Right atrium auricular region (tissue), 2 donors: ENCODE measurements around the gene ATF7IP. TPM values are rescaled to one million over a fixed set of nuclear protein-coding genes. Genes with fewer than 3 reads are reported as not detected.

ENCODE experiments used
- DNase-seq: peaks from one replicate; pipeline ENCODE4 v3.0.0-alpha.2; 2019; ENCODE audit warnings: low spot score
- H3K27ac ChIP-seq, 2 donors: fragments of 200-600 bp; sonication (generic); 1 replicate in 1 of 2; 2 replicates in 1 of 2; pipeline ENCODE4 v1.5.1; 2016 to 2019
- H3K27me3 ChIP-seq, 2 donors: fragments of 200-600 bp; sonication (generic); one replicate each; pipeline versions ENCODE4 v1.5.1 to v1.6.0; 2017 to 2019
- H3K36me3 ChIP-seq: fragments of 200-600 bp; sonication (generic); one replicate; pipeline ENCODE4 v1.5.1; 2016
- H3K4me1 ChIP-seq, 2 donors: fragments of 200-600 bp; sonication (generic); one replicate each; pipeline versions ENCODE4 v1.5.1 to v1.6.0; 2017 to 2019
- H3K4me3 ChIP-seq, 2 donors: fragments of 200-600 bp; sonication (generic); 1 replicate in 1 of 2; 2 replicates in 1 of 2; pipeline ENCODE4 v1.5.1; 2017 to 2019; ENCODE audit warnings: mild to moderate bottlenecking in 1 of 2, moderate library complexity in 1 of 2
- H3K9me3 ChIP-seq, 2 donors: fragments of 200-600 bp; sonication (generic); one replicate each; pipeline ENCODE4 v1.5.1; 2019
- CTCF ChIP-seq, 2 donors: fragments of 200-600 bp; sonication (generic); IDR thresholded peaks; one replicate each; pipeline ENCODE4 v1.5.1; 2019; ENCODE audit warnings: antibody characterized with exemption in 2 of 2
- total RNA-seq, 2 donors: library from RNA; depleted of rRNA; stranded (reverse); fragments of >200 nt; gene quantifications; one replicate each; pipeline ENCODE4 v1.1.0, GENCODE V29; 2016

ATF7IP gene
- total RNA-seq, 2 donors from 2014 or later: 33.1 to 39.7 TPM

- Histone ChIP-seq H3K9me3 (no peaks in the 10 kb centered on the region), H3K27me3 (no peaks in the 10 kb centered on the region), H3K4me3 (no peak overlapping the region), H3K27ac (peak overlapping the region; percentile 58 to 67), H3K4me1 (peaks cover 0 to 23% of the 10 kb centered on the region in 2 donors), H3K36me3 (peaks cover 29% of the 10 kb centered on the region)
- DNase-seq: no peak
- TF ChIP-seq CTCF (IDR thresholded peaks at IDR 0.05): no peak
Measured at GRCh38 chr12:14442221-14442881, 76.9 kb downstream of the ATF7IP start.

DNA sequence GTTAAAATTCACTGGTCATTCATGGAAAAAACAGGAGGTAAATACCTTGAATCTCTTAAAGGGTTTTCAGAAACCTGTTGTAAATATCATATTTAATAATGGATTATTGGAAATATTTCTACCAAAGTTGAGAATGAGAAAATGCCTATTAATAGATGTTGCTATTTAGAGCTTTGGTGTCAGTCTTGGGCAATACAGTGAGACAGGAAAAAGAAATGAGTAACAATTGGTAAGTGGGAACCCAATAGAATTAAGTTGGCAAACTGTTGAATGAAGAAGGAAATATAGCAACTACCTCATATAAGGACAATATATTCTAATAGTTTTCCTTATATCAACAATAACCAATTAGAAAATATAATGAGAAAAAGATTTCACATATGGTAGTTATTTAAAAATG lies 78.0 kb downstream of the ATF7IP start:
- peaks cover 34% of the 10 kb centered on the region for H3K36me3 ChIP-seq
- TF ChIP-seq CTCF (IDR thresholded peaks at IDR 0.05): no peak
- no peak overlapping the region for H3K4me3 ChIP-seq
- peaks cover 0 to 23% of the 10 kb centered on the region in 2 donors for H3K4me1 ChIP-seq
- peak overlapping the region; percentile 58 to 67 for H3K27ac ChIP-seq
- DNase-seq: no peak
- H3K27me3 ChIP-seq: no peaks in the 10 kb centered on the region
- no peaks in the 10 kb centered on the region for H3K9me3 ChIP-seq

DNA sequence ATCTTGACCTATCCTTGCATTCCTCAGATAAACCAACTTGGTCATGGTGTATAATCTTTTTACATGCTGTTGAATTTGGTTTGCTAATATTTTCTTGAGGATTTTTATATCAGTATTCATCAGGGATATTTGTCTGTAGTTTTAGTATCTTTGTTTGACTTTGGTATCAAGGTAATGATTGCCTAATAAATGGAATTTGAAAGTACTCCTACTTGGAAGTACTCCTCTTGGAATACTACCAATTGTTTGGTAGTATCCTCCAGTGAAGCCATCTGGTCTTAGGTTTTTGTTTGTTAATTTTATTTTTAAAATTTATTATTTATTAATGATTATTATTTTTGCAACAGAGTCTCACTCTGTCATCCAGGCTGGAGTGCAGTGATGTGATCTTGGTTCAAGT lies 85.0 kb downstream of the ATF7IP start:
- DNase-seq: no peak
- Histone ChIP-seq H3K4me1 (no peaks in the 10 kb centered on the region), H3K27ac (no peak overlapping the region), H3K9me3 (no peaks in the 10 kb centered on the region), H3K36me3 (peaks cover 32% of the 10 kb centered on the region), H3K4me3 (no peak overlapping the region), H3K27me3 (no peaks in the 10 kb centered on the region)
- TF ChIP-seq CTCF (IDR thresholded peaks at IDR 0.05): no peak

GRCh38 chr12:14452336-14452735 lies 86.9 kb downstream of the ATF7IP start:
- H3K4me3 ChIP-seq: no peak overlapping the region
- peaks cover 39% of the 10 kb centered on the region for H3K36me3 ChIP-seq

GRCh38 chr12:14452865-14453264 lies 87.4 kb downstream of the ATF7IP start:
- Histone ChIP-seq H3K27ac (no peak overlapping the region), H3K27me3 (no peaks in the 10 kb centered on the region), H3K4me3 (no peak overlapping the region), H3K36me3 (peaks cover 36% of the 10 kb centered on the region), H3K9me3 (no peaks in the 10 kb centered on the region), H3K4me1 (no peaks in the 10 kb centered on the region)
- no peak for DNase-seq
- no peak for TF ChIP-seq CTCF (IDR thresholded peaks at IDR 0.05)

More at GRCh38 chr12:14452336-14452735, 86.9 kb downstream of the ATF7IP start:
- no peak for DNase-seq
- Histone ChIP-seq H3K9me3 (no peaks in the 10 kb centered on the region), H3K4me1 (no peaks in the 10 kb centered on the region), H3K27ac (no peak overlapping the region), H3K27me3 (no peaks in the 10 kb centered on the region)
- TF ChIP-seq CTCF (IDR thresholded peaks at IDR 0.05): no peak
